ENCODE results near the gene CPT1B.

GRCh38 chr22:50548921-50549790 is 29.1 kb downstream of the CPT1B start:
- no peak for TF ChIP-seq GATA3 (IDR thresholded peaks at IDR 0.05; ENCODE audit: low read depth, low read length)
- no peak for TF ChIP-seq GATA2 (IDR thresholded peaks at IDR 0.05; ENCODE audit: low read depth, low read length)

All from SH-SY5Y (cell line).